HCT116 (cell line): ENCODE measurements around the gene PTPMT1. TPM values are rescaled to one million over a fixed set of nuclear protein-coding genes. Genes with fewer than 3 reads are reported as not detected.

Source experiments
- ATAC-seq: fragments of 200-7000 bp; cut with Tn5 transposase; 2 replicates; pipeline ENCODE4 v1.9.1; 2020; ENCODE audit warnings: mild to moderate bottlenecking, moderate library complexity
- BruUV-seq: library from RNA; stranded (reverse); fragments of 400-500 nt; replicated peaks from 2 replicates; lab custom pipeline; 2021; lab: Mats Ljungman, UMichigan
- CTCF ChIA-PET: fragments of 300-600 bp; sonication (Branson Sonifier 250); formaldehyde crosslinking; loops from one replicate; lab custom pipeline; 2021; ENCODE audit warnings: antibody characterized with exemption; lab: Charles Lee
- POLR2A ChIA-PET: fragments of 300-600, 350-600 bp; sonication (Branson Sonifier 250); formaldehyde crosslinking; loops from one replicate; lab custom pipeline; 2021; ENCODE audit warnings: antibody characterized with exemption; lab: Charles Lee
- RAD21 ChIA-PET, 2 experiments: fragments of 300-600 bp; sonication (Branson Sonifier 250); formaldehyde crosslinking; loops; one replicate each; lab custom pipeline; 2023; ENCODE audit warnings: low total read pairs in 2 of 2; ENCODE audit not compliant: uncharacterized antibody in 2 of 2, unreplicated experiment in 2 of 2, low non-redundant PET in 1 of 2; lab: Charles Lee
- DNase-seq: peaks from one replicate; pipeline ENCODE4 v3.0.0-alpha.2; 2010; ENCODE audit warnings: low read depth, low spot score
- H2AFZ ChIP-seq: fragments of 200-600 bp; shearing (Covaris generic), sonication (generic); 2 replicates; pipeline ENCODE4 v1.6.1; 2017; ENCODE audit warnings: low read depth, mixed run types, mixed read lengths, antibody characterized with exemption, low read length; ENCODE audit not compliant: poor library complexity, severe bottlenecking
- H3K27ac ChIP-seq: 2 replicates; pipeline ENCODE4 v1.5.1; 2012; ENCODE audit warnings: low read depth, low read length
- H3K27me3 ChIP-seq: fragments of 200-600 bp; sonication (generic); 2 replicates; pipeline ENCODE4 v1.6.1; 2016; ENCODE audit warnings: mixed run types, low read length, mixed read lengths; ENCODE audit not compliant: insufficient read depth
- H3K36me3 ChIP-seq, 2 experiments: fragments of 200-500 bp in 1 of 2; fragments of 200-600 bp in 1 of 2; sonication (Bioruptor generic) in 1 of 2; sonication (generic) in 1 of 2; 2 replicates each; pipeline versions ENCODE4 v1.5.1 to v1.6.1; 2014 to 2016; ENCODE audit warnings: low read length in 2 of 2, inconsistent platforms in 1 of 2, mixed read lengths in 1 of 2, mixed run types in 1 of 2; ENCODE audit not compliant: insufficient read depth in 2 of 2, control insufficient read depth in 1 of 2
- H3K4me1 ChIP-seq, 2 experiments: fragments of 200-600 bp in 1 of 2; sonication (generic) in 1 of 2; 2 replicates each; pipeline versions ENCODE4 v1.5.1 to v1.6.1; 2012 to 2017; ENCODE audit warnings: low read length in 2 of 2, inconsistent platforms in 1 of 2, mild to moderate bottlenecking in 1 of 2, mixed read lengths in 1 of 2, mixed run types in 1 of 2, moderate library complexity in 1 of 2; ENCODE audit not compliant: insufficient read depth in 2 of 2, control insufficient read depth in 1 of 2
- H3K4me2 ChIP-seq: fragments of 200-600 bp; sonication (generic); 2 replicates; pipeline ENCODE4 v1.6.1; 2017; ENCODE audit warnings: mixed run types, low read length, mixed read lengths
- H3K4me3 ChIP-seq, 2 experiments: fragments of 200-600 bp in 1 of 2; sonication (generic) in 1 of 2; replicated peaks in 1 of 2; 2 replicates each; pipeline ENCODE4 v1.5.1; 2011 to 2016; ENCODE audit warnings: low read length in 2 of 2, control low read depth in 1 of 2, low read depth in 1 of 2, mild to moderate bottlenecking in 1 of 2, mixed read lengths in 1 of 2, mixed run types in 1 of 2
- H3K79me2 ChIP-seq: fragments of 200-600 bp; sonication (generic); 2 replicates; pipeline ENCODE4 v1.6.1; 2017; ENCODE audit warnings: mild to moderate bottlenecking, mixed run types, low read length, moderate library complexity, mixed read lengths; ENCODE audit not compliant: insufficient read depth
- H3K9ac ChIP-seq: fragments of 200-600 bp; sonication (generic); 2 replicates; pipeline ENCODE4 v1.6.1; 2016; ENCODE audit warnings: low read length, mixed read lengths
- H3K9me2 ChIP-seq: fragments of 200-600 bp; sonication (generic), shearing (Covaris generic); 2 replicates; pipeline ENCODE4 v1.6.1; 2017; ENCODE audit warnings: mixed run types, mild to moderate bottlenecking, moderate library complexity; ENCODE audit not compliant: insufficient read depth
- H3K9me3 ChIP-seq, 2 experiments: fragments of 200-500 bp in 1 of 2; fragments of 200-600 bp in 1 of 2; sonication (Bioruptor generic) in 1 of 2; sonication (generic) in 1 of 2; 2 replicates each; pipeline ENCODE4 v1.6.1; 2014 to 2017; ENCODE audit warnings: low read length in 2 of 2, mixed read lengths in 2 of 2, inconsistent platforms in 1 of 2, low read depth in 1 of 2, mild to moderate bottlenecking in 1 of 2, mixed run types in 1 of 2, moderate library complexity in 1 of 2; ENCODE audit not compliant: control insufficient read depth in 1 of 2, insufficient read depth in 1 of 2
- H4K20me1 ChIP-seq: fragments of 200-600 bp; sonication (generic), shearing (Covaris generic); 2 replicates; pipeline ENCODE4 v1.6.1; 2017; ENCODE audit warnings: mixed run types, mild to moderate bottlenecking, moderate library complexity; ENCODE audit not compliant: insufficient read depth
- CBX3 ChIP-seq: IDR thresholded peaks from 2 replicates; pipeline ENCODE4 v1.6.1; 2012; ENCODE audit warnings: low read depth
- CTCF ChIP-seq, 3 experiments: fragments of 200-600 bp in 1 of 3; sonication (generic) in 1 of 3; IDR thresholded peaks in 2 of 3; conservative IDR thresholded peaks in 1 of 3; 2 replicates each; pipeline ENCODE4 v1.5.1; 2012 to 2017; ENCODE audit warnings: low read depth in 2 of 3, low read length in 2 of 3, antibody characterized with exemption in 1 of 3, borderline replicate concordance in 1 of 3, control low read depth in 1 of 3, mild to moderate bottlenecking in 1 of 3, mixed read lengths in 1 of 3, mixed run types in 1 of 3, moderate library complexity in 1 of 3; ENCODE audit not compliant: insufficient read depth in 1 of 3
- EGR1 ChIP-seq: IDR thresholded peaks from 2 replicates; pipeline ENCODE4 v1.6.1; 2012; ENCODE audit warnings: low read depth
- EZH2 ChIP-seq: fragments of 200-600 bp; sonication (generic); IDR thresholded peaks from 2 replicates; pipeline ENCODE4 v1.6.1; 2017; ENCODE audit warnings: antibody characterized with exemption, mixed run types
- JUND ChIP-seq: IDR thresholded peaks from 2 replicates; pipeline ENCODE4 v1.6.1; 2012
- POLR2AphosphoS5 ChIP-seq: IDR thresholded peaks from 2 replicates; pipeline ENCODE4 v1.6.1; 2011; ENCODE audit warnings: mild to moderate bottlenecking, low read depth, low read length, moderate library complexity
- RAD21 ChIP-seq: IDR thresholded peaks from 2 replicates; pipeline ENCODE4 v1.6.1; 2012; ENCODE audit warnings: low read depth, mild to moderate bottlenecking
- SP1 ChIP-seq: IDR thresholded peaks from 2 replicates; pipeline ENCODE4 v1.6.1; 2012; ENCODE audit warnings: low read depth
- SRF ChIP-seq: IDR thresholded peaks from 2 replicates; pipeline ENCODE4 v1.6.1; 2012; ENCODE audit warnings: low read depth
- TCF7L2 ChIP-seq: IDR thresholded peaks from 2 replicates; pipeline ENCODE4 v1.7.0; 2011; ENCODE audit warnings: borderline replicate concordance, inconsistent platforms; ENCODE audit not compliant: insufficient read depth, insufficient read length; ENCODE audit errors: extremely low read depth
- ZBTB33 ChIP-seq: IDR thresholded peaks from 2 replicates; pipeline ENCODE4 v1.6.1; 2011; ENCODE audit warnings: mild to moderate bottlenecking, low read length, moderate library complexity; ENCODE audit not compliant: insufficient replicate concordance; ENCODE audit errors: extremely low read depth
- ZNF274 ChIP-seq: fragments of 200-500 bp; sonication (Bioruptor generic); IDR thresholded peaks from 2 replicates; pipeline ENCODE4 v1.6.1; 2014; ENCODE audit warnings: mild to moderate bottlenecking, low read depth, low read length, inconsistent platforms
- intact Hi-C: fragments of 100-400 bp; cut with micrococcal nuclease; formaldehyde crosslinking; loops from 2 replicates; pipeline ENCODE4 v1.10.0; 2022
- total RNA-seq: library from RNA; stranded (reverse); gene quantifications from one replicate; pipeline ENCODE4 v1.2.1, GENCODE V29; 2021; ENCODE audit not compliant: unreplicated experiment
- TF ChIP-seq, protein P1 (sequence below): IDR thresholded peaks from 2 replicates; pipeline ENCODE4 v1.6.1; 2012; ENCODE audit warnings: low read depth
- TF ChIP-seq, protein P2 (sequence below): IDR thresholded peaks from 2 replicates; pipeline ENCODE4 v1.6.1; 2012
- TF ChIP-seq, protein P3 (sequence below): IDR thresholded peaks from 2 replicates; pipeline ENCODE4 v1.6.1; 2012

Gene PTPMT1
- total RNA-seq, 1 experiment from 2014 or later = 71.6 TPM

GRCh38 chr11:47615249-47615648 lies 49.9 kb downstream of the PTPMT1 start:
- H3K4me1 ChIP-seq = no peaks in the 10 kb centered on the region
- no peaks in the 10 kb centered on the region for H4K20me1 ChIP-seq
- ChIA-PET POLR2A (no interaction called here), CTCF (no interaction called here), RAD21 (no interaction called here)
- no peaks in the 10 kb centered on the region for H3K9me2 ChIP-seq
- no peak overlapping the region for H3K4me3 ChIP-seq
- BruUV-seq = no TSS peak
- no peak for DNase-seq
- H3K36me3 ChIP-seq = peaks cover 12 to 15% of the 10 kb centered on the region in 2 experiments; a peak in 3 of 4 replicates
- no peak overlapping the region for H3K4me2 ChIP-seq
- H3K9me3 ChIP-seq = no peaks in the 10 kb centered on the region
- no peaks in the 10 kb centered on the region for H3K79me2 ChIP-seq
- H3K27me3 ChIP-seq = no peaks in the 10 kb centered on the region
- no peak for ATAC-seq
- intact Hi-C loops = loop anchor here (5.0 to 10.0 kb wide), 2 partner anchors 150 to 243 kb away; no protein-coding TSS in a partner anchor
- TF ChIP-seq SRF (no peak), CTCF (IDR thresholded peaks at IDR 0.05 in 2 of 3, conservative IDR thresholded peaks at IDR 0.05 in 1 of 3; ENCODE audit: borderline replicate concordance in 1 of 3, insufficient read depth in 1 of 3, low read depth in 2 of 3, low read length in 2 of 3) (no peak), POLR2AphosphoS5 (no peak), JUND (no peak), RAD21 (no peak), SP1 (no peak), ZBTB33 (no peak), EGR1 (no peak), TCF7L2 (no peak), EZH2 (no peak), CBX3 (no peak), ZNF274 (no peak)
- TF ChIP-seq, protein P1, sequence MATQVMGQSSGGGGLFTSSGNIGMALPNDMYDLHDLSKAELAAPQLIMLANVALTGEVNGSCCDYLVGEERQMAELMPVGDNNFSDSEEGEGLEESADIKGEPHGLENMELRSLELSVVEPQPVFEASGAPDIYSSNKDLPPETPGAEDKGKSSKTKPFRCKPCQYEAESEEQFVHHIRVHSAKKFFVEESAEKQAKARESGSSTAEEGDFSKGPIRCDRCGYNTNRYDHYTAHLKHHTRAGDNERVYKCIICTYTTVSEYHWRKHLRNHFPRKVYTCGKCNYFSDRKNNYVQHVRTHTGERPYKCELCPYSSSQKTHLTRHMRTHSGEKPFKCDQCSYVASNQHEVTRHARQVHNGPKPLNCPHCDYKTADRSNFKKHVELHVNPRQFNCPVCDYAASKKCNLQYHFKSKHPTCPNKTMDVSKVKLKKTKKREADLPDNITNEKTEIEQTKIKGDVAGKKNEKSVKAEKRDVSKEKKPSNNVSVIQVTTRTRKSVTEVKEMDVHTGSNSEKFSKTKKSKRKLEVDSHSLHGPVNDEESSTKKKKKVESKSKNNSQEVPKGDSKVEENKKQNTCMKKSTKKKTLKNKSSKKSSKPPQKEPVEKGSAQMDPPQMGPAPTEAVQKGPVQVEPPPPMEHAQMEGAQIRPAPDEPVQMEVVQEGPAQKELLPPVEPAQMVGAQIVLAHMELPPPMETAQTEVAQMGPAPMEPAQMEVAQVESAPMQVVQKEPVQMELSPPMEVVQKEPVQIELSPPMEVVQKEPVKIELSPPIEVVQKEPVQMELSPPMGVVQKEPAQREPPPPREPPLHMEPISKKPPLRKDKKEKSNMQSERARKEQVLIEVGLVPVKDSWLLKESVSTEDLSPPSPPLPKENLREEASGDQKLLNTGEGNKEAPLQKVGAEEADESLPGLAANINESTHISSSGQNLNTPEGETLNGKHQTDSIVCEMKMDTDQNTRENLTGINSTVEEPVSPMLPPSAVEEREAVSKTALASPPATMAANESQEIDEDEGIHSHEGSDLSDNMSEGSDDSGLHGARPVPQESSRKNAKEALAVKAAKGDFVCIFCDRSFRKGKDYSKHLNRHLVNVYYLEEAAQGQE = no peak
- TF ChIP-seq, protein P2, sequence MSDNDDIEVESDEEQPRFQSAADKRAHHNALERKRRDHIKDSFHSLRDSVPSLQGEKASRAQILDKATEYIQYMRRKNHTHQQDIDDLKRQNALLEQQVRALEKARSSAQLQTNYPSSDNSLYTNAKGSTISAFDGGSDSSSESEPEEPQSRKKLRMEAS = no peak
- TF ChIP-seq, protein P3, sequence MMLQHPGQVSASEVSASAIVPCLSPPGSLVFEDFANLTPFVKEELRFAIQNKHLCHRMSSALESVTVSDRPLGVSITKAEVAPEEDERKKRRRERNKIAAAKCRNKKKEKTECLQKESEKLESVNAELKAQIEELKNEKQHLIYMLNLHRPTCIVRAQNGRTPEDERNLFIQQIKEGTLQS = no peak
- H2AFZ ChIP-seq = no peak overlapping the region
- no peak overlapping the region for H3K9ac ChIP-seq
- H3K27ac ChIP-seq = no peak overlapping the region
